Measurements from ENCODE around the gene NUDT8.
A peak's percentile ranks its signal among the peaks of the same experiment; 100 is the strongest.
"Not testable (repeated sequence)": the region's sequence is repeated elsewhere in the genome, so short reads cannot be mapped to it uniquely, and the experiment has no call there.

NUDT8 gene

DNA sequence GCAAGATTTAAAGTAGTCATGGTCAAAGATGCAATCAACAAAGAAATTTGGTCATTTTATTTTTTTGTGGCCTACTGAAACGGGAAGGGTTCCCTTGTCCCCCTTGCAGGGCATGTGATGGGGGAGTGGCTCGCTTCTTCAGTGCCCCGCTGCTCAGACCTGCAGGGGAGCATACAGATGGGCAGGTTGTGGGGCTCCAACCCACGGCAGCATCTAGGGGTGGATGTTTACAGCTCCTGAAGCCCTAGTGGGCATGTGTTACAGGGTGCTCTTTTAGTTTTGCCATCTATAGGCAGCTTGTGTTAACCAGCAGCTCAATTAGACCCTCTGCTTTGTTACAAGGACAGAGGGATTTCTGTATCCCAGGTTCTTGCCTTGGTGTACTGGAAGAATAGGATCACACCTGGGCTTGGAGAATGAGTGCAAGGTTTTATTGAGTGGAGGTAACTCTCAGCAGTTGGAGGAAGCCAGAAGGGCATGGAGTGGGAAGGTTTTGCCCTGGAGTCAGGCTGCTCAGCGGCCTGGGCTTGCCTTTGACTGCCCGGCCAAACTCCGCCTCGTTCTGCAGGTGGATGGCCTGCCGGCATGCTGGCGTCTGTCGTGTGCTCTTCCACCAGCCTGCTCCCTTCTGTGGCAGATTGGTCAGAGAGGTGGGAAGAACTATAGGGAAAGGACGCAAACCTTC lies 36.7 kb downstream of the NUDT8 start:
- no peak for DNase-seq (ENCODE audit: low spot score)

DNA sequence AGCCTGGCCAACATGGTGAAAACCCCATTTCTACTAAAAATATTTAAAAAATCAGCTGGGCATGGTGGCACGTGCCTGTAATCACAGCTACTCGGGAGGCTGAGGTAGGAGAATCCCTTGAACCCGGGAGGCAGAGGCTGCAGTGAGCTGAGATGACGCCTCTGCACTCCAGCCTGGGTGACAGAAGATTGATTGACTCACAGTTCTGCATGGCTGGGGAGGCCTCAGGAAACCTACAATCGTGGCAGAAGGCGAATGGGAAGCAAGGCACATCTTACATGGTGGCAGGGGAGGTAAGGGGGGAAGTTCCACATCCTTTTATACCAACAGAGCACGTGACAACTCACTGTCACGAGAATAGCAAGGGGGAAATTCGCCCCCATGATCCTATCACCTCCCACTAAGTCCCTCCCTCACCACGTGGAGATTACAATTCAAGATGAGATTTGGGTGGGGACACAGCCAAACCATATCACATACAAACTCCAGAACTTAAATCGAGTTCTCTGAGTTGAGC lies 40.8 kb downstream of the NUDT8 start:
- not testable (repeated sequence) for DNase-seq (ENCODE audit: low spot score)

DNA sequence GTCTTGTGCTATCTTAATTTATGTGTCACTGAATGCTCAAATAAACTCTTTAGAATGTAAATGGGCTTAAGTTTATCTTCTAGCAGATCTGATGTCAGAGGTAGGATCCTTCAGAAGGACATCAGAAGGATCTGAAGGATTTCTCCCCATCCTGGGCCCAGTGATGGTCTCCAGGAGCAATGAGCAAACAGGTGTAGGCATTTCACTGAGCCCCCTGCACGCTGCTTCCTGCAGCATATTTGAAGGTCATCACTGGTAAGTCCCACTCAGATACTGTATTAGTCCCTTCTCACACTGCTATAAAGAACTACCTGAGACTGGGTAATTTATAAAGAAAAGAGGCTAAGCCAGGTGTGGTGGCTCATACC lies 41.6 kb downstream of the NUDT8 start:
- no peak for DNase-seq (ENCODE audit: low spot score)

DNA sequence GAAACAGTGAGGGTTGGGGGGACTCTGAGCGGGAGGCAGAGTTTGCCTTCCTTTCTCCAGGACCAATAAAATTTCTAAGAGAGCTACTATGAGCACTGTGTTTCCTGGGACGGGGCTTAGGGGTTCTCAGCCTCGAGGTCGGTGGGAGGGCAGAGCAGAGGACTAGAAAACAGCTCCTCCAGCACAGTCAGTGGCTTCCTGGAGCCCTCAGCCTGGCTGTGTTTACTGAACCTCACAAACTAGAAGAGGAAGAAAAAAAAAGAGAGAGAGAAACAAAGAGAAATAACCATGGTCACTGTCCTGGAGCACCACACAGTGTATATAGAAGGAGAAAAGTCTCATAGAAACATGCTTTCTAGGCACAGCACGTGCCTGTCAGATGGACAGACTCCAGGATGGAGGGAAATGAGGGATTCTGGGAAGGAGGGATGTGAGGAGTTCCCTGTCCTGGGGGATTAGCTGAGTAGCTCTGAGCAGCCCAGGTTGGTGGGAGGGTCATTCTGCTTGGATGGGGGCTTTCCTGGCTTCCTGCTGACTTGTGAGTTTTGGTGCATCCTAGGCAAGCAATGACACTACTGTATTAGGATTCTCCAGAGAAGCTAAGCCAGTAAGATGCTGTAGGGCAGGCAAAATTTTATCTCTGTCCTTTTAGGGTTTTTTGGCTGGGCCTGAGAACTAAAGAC lies 43.0 kb downstream of the NUDT8 start:
- no peak for DNase-seq (ENCODE audit: low spot score)

DNA sequence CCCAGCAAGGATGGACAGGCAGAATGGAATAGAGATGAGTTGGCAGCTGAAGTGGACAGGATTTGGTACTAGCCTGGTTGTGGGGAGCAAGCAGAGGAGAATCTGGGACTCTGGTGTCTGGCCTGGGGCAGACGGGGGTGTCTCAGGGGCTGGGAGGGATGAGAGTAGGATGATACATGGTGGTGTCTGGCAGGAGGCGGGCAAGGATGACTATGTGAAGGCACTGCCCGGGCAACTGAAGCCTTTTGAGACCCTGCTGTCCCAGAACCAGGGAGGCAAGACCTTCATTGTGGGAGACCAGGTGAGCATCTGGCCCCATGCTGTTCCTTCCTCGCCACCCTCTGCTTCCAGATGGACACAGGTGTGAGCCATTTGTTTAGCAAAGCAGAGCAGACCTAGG lies 43.8 kb downstream of the NUDT8 start:
- no peak for DNase-seq (ENCODE audit: low spot score)

DNA sequence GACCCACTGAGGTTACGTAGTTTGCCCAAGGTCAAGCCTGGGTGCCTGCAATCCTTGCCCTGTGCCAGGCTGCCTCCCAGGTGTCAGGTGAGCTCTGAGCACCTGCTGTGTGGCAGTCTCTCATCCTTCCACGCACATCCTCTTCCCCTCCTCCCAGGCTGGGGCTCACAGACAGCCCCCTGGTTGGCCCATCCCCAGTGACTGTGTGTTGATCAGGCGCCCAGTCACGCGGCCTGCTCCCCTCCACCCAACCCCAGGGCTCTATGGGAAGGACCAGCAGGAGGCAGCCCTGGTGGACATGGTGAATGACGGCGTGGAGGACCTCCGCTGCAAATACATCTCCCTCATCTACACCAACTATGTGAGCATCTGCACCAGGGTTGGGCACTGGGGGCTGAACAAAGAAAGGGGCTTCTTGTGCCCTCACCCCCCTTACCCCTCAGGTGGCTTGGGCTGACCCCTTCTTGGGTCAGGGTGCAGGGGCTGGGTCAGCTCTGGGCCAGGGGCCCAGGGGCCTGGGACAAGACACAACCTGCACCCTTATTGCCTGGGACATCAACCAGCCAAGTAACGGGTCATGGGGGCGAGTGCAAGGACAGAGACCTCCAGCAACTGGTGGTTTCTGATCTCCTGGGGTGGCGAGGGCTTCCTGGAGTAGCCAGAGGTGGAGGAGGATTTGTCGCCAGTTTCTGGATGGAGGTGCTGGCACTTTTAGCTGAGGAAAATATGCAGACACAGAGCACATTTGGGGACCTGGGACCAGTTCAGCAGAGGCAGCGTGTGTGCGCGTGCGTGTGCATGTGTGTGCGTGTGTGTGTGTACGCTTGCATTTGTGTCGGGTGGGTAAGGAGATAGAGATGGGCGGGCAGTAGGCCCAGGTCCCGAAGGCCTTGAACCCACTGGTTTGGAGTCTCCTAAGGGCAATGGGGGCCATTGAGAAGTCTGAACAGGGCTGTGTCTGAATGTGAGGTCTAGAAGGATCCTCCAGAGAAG lies 44.6 kb downstream of the NUDT8 start:
- DNase-seq (ENCODE audit: low spot score): no peak

DNA sequence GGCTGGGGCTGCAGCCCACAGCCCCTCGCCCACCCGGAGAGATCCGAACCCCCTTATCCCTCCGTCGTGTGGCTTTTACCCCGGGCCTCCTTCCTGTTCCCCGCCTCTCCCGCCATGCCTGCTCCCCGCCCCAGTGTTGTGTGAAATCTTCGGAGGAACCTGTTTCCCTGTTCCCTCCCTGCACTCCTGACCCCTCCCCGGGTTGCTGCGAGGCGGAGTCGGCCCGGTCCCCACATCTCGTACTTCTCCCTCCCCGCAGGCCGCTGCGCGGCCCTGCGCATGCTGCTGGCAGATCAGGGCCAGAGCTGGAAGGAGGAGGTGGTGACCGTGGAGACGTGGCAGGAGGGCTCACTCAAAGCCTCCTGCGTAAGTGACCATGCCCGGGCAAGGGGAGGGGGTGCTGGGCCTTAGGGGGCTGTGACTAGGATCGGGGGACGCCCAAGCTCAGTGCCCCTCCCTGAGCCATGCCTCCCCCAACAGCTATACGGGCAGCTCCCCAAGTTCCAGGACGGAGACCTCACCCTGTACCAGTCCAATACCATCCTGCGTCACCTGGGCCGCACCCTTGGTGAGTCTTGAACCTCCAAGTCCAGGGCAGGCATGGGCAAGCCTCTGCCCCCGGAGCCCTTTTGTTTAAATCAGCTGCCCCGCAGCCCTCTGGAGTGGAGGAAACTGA lies 45.4 kb downstream of the NUDT8 start:
- no peak for DNase-seq (ENCODE audit: low spot score)

DNA sequence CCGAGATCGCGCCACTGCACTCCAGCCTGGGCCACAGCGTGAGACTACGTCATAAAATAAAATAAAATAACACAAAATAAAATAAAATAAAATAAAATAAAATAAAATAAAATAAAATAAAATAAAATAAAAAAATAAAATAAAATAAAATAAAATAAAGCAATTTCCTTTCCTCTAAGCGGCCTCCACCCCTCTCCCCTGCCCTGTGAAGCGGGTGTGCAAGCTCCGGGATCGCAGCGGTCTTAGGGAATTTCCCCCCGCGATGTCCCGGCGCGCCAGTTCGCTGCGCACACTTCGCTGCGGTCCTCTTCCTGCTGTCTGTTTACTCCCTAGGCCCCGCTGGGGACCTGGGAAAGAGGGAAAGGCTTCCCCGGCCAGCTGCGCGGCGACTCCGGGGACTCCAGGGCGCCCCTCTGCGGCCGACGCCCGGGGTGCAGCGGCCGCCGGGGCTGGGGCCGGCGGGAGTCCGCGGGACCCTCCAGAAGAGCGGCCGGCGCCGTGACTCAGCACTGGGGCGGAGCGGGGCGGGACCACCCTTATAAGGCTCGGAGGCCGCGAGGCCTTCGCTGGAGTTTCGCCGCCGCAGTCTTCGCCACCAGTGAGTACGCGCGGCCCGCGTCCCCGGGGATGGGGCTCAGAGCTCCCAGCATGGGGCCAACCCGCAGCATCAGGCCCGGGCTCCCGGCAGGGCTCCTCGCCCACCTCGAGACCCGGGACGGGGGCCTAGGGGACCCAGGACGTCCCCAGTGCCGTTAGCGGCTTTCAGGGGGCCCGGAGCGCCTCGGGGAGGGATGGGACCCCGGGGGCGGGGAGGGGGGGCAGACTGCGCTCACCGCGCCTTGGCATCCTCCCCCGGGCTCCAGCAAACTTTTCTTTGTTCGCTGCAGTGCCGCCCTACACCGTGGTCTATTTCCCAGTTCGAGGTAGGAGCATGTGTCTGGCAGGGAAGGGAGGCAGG lies 46.2 kb downstream of the NUDT8 start, which contains the start of gene GSTP1:
Gene GSTP1 (plus strand): TSS at position 566 of the 958 bp plus-strand sequence. CDS start 32 bp downstream, at position 598.
- DNase-seq (ENCODE audit: low spot score): peak; percentile 67

DNA sequence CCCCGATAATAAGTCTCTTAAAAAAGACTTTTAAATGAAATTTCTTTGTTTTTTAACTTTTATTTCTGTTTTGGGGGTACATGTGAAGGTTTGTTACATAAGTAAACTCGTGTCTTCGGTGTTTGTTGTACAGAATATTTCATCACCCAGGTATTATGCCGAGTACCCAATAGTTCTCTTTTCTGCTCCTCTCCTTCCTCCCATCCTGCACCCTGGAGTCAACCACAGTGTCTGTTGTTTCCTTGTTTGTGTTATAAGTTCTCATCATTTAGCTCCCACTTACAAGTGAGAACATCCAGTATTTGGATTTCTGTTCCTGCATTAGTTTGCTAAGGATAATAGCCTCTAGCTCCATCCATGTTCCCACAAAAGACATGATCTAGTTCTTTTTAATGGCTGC lies 47.7 kb downstream of the NUDT8 start:
- DNase-seq (ENCODE audit: low spot score): no peak

DNA sequence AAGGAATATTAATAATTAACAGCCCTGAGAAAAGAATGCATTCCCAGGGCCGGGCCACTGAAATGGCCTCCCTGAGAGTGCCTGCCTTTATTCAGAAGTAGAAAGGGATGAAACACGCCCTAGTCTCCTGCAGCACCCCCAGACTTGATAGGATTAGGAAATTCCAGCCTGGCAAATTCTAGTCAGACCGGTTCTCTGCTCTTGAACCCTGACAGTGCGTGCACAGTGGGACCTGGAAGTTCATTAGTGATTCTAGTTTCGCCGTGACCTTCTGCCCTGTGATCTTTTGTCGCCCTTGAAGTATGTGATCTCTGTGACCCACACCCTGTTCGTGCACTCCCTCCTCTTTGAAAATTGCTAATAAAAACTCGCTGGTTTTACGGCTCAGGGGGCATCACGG lies 48.3 kb downstream of the NUDT8 start:
- no peak for DNase-seq (ENCODE audit: low spot score)

DNA sequence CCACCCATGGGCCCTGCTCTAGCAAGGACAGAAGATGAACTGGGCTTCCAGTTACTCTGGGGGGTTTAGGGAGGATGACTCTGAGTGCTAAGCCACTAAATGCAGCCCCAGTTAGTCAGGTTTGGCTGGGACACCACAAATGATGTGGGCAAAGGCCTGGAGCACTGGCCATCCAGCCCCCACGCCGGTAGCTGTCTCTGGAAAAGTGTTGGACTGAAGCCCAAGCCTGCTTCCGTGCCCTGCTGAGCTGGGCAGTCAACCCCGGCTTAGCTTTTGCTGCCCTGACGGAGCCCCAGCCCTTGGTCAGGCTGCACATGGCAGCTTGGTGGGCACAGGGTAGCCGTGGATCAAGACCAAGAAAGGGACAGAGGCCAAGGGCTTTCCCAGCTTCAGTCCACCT lies 51.8 kb downstream of the NUDT8 start:
- DNase-seq (ENCODE audit: low spot score): no peak
